ENCODE data around the gene GNL3.
"Not testable (repeated sequence)": the region's sequence is repeated elsewhere in the genome, so short reads cannot be mapped to it uniquely, and the experiment has no call there.

The GNL3 gene

DNA sequence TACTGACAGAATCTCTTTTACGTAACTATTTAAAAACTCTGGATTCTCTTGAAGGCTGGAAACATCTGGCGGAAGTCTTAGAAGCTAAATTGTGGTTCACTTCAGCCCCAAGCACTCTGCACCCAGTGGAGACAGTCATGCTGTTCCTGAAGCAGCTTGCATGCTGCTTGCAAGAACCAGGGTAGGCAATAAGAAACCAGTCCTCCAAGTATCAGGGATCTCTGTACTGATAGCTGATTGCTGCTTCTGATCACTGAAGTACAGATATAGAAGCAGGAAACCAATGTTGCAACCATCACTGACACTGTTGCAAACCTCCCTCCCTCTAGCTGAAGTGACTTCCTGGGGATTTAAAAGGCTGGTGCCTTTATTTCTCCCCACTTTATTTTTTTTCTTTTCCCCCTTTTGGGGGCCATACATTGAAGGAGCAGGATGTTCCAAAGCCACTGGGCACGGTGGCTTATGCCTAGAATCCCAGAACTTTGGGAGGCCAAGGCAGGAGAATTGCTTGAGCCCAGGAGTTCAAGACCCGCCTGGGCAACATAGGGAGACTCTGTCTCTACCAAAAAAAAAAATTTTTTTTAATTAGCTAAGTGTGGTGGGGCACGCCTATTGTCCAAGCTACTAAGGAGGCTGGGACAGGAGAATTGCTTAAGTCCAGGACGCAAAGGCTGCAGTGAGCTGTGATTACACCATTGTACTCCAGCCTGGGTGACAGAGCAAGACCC lies 35.3 kb downstream of the GNL3 start:
- DNase-seq: no peak

DNA sequence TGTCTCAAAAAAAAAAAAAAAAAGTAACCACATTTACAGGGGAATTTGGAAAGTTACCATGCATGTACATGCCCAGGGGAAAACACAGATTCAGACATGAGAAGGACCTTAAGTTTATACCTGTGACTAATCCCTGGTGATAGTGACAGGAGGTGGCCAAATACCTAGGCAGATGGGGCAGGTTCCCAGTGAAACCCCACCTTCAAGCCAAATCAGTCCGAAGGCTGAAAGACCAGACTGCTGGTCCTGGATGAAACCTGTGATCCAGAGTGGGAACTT lies 35.8 kb downstream of the GNL3 start:
- no peak for DNase-seq

DNA sequence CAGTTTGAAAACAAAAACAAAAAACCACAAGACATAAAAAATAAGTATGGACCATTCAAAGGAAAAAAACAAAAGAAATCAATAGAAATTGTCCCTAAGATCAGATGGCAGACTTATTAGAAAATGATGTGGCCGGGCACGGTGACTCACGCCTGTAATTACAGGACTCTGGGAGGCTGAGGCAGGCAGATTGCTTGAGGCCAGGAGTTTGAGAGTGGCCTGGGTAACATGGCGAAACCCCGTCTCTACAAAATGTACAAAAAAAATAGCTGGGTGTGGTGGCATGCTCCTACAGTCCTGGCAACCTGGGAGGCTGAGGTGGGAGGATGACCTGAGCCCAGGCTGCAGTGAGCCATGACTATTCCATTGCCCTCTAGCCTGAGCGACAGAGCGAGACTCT lies 36.7 kb downstream of the GNL3 start:
- no peak for DNase-seq

DNA sequence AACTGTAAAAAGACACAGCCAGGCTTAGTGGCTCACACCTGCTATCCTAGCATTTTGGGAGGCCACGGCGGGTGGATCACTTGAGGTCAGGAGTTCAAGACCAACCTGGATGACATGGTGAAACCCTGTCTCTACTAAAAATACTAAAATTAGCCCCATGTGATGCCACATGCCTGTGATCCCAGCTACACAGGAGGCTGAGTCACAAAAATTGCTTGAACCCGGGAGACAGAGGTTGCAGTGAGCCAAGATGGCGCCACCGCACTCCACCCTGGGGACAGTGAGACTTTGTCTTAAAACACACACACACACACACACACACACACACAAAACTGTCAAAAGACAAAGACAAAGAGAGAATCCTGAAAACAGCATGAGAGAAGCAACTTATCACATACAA lies 38.1 kb downstream of the GNL3 start:
- DNase-seq: no peak

DNA sequence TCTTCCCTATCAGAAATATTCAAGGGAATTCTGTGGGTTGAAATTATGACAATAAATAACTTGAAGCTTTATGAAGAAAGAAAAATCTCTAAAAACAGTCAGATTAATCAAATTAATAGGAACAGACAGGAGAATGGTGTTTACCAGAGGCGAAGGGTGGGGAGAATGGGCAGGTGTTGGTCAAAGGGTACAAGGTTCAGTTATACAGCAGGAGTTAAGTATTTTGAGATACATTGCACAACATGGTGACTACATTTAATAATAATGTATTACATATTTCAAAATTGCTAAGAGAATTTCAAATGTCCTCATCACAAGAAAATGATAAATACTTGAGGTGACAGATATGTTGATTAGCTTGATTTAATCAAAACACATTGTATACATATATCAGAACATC lies 38.7 kb downstream of the GNL3 start:
- DNase-seq: no peak

DNA sequence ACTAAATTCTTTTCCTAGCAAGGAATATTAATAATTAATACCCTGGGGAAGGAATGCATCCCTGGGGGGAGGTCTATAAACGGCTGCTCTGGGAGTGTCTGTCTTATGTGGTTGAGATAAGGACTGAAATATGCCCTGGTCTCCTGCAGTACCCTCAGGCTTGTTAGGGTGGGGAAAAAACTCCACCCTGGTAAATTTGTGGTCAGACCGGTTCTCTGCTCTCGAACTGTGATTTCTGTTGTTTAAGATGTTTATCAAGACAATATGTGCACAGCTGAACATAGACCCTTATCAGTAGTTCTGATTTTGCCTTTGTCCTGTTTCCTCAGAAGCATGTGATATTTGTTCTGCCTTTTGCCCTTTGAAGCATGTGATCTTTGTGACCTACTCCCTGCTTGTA lies 42.9 kb downstream of the GNL3 start:
- DNase-seq: not testable (repeated sequence)

DNA sequence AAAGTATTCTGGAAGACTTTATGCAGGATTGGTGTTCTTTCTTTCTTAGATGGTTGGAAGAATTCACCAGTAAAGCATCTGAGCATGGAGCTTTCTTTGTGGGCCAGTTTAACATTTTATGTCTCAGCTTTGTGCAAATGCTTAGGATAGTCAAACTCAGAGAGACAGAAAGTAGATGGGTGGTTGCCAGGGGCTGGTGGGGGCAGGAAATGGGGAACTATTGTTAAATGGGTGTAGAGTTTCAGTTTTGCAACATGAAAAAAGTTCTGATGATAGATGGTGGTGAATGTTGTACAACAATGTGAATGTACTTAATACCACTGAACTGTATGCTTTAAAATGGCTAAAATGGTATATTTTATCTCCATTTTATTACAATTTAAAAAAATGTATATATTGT lies 44.8 kb downstream of the GNL3 start:
- DNase-seq: no peak

DNA sequence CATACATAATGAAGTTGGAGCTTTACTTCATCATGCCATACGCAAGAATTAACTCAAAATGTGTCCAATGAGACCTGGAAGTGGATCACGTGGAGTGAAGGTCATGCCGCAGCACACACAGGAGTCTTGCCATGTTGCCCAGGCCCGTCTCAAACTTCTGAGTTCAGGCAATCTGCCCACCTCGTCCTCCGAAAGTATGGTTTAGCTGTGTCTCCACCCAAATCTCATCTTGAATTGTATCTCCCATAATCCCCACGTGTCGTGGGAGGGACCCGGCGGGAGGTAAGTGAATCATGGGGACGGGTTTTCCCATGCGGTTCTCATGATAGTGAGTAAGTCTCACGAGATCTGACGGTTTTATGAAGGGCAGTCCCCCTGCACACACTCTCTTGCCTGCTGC lies 45.8 kb downstream of the GNL3 start:
- no peak for DNase-seq

DNA sequence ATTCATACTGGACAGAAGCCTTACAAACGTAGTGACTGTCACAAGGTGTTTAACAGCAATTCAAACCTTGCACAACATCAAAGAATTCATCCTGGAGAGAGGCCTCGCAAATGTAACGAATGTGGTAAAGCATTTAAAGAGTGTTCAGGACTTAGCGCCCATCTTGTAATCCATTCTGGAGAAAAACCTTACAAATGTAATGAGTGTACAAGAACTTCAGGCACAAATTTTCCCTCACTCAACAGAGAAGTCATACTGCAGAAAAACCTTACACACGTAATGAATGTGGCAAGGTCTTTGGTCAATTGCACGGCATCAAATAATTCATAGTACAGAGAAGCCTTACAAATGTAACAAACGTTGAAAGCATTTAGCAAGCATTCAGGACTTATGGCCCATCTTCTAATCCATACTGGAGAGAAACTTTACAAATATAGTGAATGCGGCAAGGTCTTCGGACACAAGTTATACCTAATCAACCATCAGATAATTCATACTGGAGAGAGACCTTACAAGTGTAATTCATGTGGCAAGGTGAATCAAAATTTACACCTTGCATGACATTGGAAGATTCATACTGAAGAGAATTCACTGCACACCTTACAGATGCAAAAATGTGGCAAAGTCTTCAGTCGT lies 47.5 kb downstream of the GNL3 start:
- DNase-seq: no peak

DNA sequence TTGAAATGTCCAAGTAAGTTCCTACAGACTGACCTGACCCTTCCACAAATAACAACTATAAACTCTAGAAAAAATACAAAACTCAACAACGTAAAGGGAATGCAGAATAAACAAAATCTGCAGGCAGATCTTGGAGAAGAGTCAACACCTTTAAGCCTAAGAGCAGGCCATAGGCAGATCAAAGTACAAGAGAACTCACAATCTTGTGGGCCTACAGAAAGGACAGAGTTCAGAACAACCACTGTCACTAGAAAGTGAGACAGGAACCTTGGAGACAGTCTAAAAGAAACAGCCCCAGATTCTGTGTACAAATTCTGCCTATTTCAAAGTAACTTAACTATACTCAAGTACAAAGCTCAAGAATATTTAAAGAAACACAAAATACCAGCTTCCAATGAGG lies 53.9 kb downstream of the GNL3 start:
- DNase-seq: no peak

DNA sequence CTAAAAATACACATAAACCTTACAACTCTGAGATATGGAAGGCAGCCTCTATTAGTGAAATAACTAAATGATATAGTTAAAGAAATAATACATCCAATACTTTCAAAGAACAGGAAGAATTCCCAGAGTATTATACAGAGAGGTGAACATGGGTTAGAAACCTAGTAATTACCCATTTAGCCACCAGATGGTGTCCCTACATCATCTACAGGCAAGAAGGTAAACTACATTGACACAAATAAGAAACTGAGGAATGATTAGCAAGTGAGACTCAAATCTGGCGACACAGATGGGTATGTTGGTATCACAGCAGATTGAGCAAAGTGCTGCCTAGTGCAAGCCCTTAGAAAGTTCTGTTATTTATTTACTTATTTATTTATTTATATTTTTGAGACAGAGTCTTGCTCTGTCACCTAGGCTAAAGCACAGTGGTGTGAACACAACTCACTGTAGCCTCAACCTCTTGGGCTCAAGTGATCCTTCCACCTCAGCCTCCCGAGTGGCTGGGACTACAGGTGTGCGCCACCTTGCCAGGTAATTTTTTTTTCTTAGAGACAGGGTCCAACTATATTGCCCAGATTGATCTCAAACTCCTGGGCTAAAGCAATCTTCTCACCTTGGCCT lies 56.7 kb downstream of the GNL3 start:
- no peak for DNase-seq

DNA sequence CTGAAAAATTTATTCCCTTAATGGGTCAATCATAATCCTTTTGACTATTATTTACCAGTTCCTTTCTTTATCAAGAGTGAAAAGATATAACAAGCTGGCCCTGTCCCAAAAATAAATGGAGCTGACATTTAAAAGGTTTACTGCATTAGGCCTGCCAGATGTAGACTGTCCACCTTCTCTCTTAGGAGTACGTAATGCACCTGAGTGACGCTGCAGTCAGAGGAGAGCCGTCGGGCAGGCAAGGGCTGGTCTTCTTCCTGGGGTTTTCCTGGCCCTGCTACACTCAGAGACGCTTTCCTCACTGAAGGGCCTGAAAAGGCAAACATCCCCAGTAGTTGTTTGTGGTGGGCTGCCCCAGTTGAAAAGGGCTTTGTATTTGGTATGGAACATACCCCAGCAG lies 57.3 kb downstream of the GNL3 start:
- no peak for DNase-seq

DNA sequence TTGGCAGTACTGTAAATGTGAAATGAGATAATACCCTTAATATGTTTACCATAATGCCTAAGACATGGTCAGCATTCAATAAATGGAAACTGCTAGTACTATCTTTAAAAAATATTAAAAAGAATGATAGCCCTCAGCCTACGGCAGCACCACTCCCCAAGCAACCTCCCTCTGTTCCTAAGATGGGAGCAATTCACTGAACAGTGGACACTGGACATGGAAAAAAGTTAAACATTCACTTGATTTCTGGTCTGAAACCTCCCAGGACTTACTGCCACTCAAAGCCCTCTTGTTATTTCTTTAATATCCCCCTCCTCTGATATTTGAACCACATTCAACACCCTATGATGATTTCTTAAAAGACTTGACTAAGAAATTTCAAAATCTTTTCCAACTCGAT lies 57.9 kb downstream of the GNL3 start:
- no peak for DNase-seq
